Neural cell (in vitro differentiated cells): ENCODE measurements around the gene KIF14. TPM values are rescaled to one million over a fixed set of nuclear protein-coding genes. Genes with fewer than 3 reads are reported as not detected.

Experiments used
- H2AFZ ChIP-seq: fragments of 200-600, 300-800 bp; sonication (generic), shearing (Covaris generic); 2 replicates; pipeline ENCODE4 v1.6.0; 2014; ENCODE audit warnings: low read depth, mild to moderate bottlenecking, antibody characterized with exemption, low read length, moderate library complexity
- H3F3A ChIP-seq: fragments of 200-600 bp; shearing (Covaris generic); 2 replicates; pipeline ENCODE4 v1.6.1; 2016; ENCODE audit warnings: mild to moderate bottlenecking, moderate library complexity, mixed read lengths, antibody characterized with exemption, low read length; ENCODE audit not compliant: insufficient read depth, poor library complexity, severe bottlenecking
- H3K27ac ChIP-seq: fragments of 200-600, 300-800 bp; sonication (generic), shearing (Covaris generic); 2 replicates; pipeline ENCODE4 v1.5.1; 2014; ENCODE audit warnings: mild to moderate bottlenecking, low read length, moderate library complexity
- H3K27me3 ChIP-seq: fragments of 300-800, 200-600 bp; sonication (generic), shearing (Covaris generic); 2 replicates; pipeline ENCODE4 v1.6.0; 2014; ENCODE audit warnings: mild to moderate bottlenecking, low read depth, low read length, moderate library complexity; ENCODE audit not compliant: insufficient read depth
- H3K36me3 ChIP-seq: fragments of 300-800, 200-600 bp; sonication (generic), shearing (Covaris generic); 2 replicates; pipeline ENCODE4 v1.5.1; 2014; ENCODE audit warnings: mild to moderate bottlenecking, antibody characterized with exemption, low read length, moderate library complexity; ENCODE audit not compliant: insufficient read depth
- H3K4me2 ChIP-seq: fragments of 300-800, 200-600 bp; sonication (generic), shearing (Covaris generic); 2 replicates; pipeline ENCODE4 v1.6.0; 2014; ENCODE audit warnings: mild to moderate bottlenecking, low read length
- H3K4me3 ChIP-seq: fragments of 300-800, 200-600 bp; sonication (generic), shearing (Covaris generic); 2 replicates; pipeline ENCODE4 v1.5.1; 2014; ENCODE audit warnings: mild to moderate bottlenecking, low read length, moderate library complexity
- H3K79me2 ChIP-seq: fragments of 200-600 bp; shearing (Covaris generic); replicated peaks from 2 replicates; pipeline ENCODE4 v1.6.0; 2014; ENCODE audit warnings: mild to moderate bottlenecking, low read length, moderate library complexity; ENCODE audit not compliant: insufficient read depth
- H3K9ac ChIP-seq: fragments of 300-800, 200-600 bp; sonication (generic), shearing (Covaris generic); 2 replicates; pipeline ENCODE4 v1.6.1; 2016; ENCODE audit warnings: mild to moderate bottlenecking, low read length, mixed read lengths
- H3K9me2 ChIP-seq: fragments of 200-600 bp; shearing (Covaris generic); 2 replicates; pipeline ENCODE4 v1.6.1; 2016; ENCODE audit warnings: mild to moderate bottlenecking, low read length, mixed read lengths; ENCODE audit not compliant: insufficient read depth
- H3K9me3 ChIP-seq: fragments of 200-600, 300-800 bp; sonication (generic), shearing (Covaris generic); 2 replicates; pipeline ENCODE4 v1.6.1; 2016; ENCODE audit warnings: mild to moderate bottlenecking, mixed run types, low read length, moderate library complexity, mixed read lengths
- H4K20me1 ChIP-seq: fragments of 200-600 bp; shearing (Covaris generic); 2 replicates; pipeline ENCODE4 v1.6.1; 2016; ENCODE audit warnings: mild to moderate bottlenecking, mixed run types; ENCODE audit not compliant: insufficient read depth
- CTCF ChIP-seq: fragments of 450-650 bp; IDR thresholded peaks from 2 replicates; pipeline ENCODE4 v1.5.1; 2014; ENCODE audit warnings: antibody characterized with exemption, mild to moderate bottlenecking, moderate library complexity; ENCODE audit not compliant: poor library complexity, severe bottlenecking
- EP300 ChIP-seq: fragments of 450-650 bp; conservative IDR thresholded peaks from 2 replicates; pipeline ENCODE4 v1.6.1; 2014; ENCODE audit warnings: antibody characterized with exemption, mild to moderate bottlenecking, moderate library complexity; ENCODE audit not compliant: poor library complexity, severe bottlenecking
- EZH2 ChIP-seq: fragments of 200-600, 300-800 bp; shearing (Covaris generic), sonication (generic); IDR thresholded peaks from 2 replicates; pipeline ENCODE4 v1.6.1; 2014; ENCODE audit warnings: antibody characterized with exemption, low read length, borderline replicate concordance, mild to moderate bottlenecking; ENCODE audit not compliant: insufficient read depth, poor library complexity, severe bottlenecking
- MXI1 ChIP-seq: fragments of 450-650 bp; conservative IDR thresholded peaks from 2 replicates; pipeline ENCODE4 v1.6.1; 2014; ENCODE audit warnings: antibody characterized with exemption, mild to moderate bottlenecking; ENCODE audit not compliant: poor library complexity, severe bottlenecking
- POLR2AphosphoS5 ChIP-seq: IDR thresholded peaks from 2 replicates; pipeline ENCODE4 v1.6.1; 2012
- RAD21 ChIP-seq: fragments of 450-650 bp; conservative IDR thresholded peaks from 2 replicates; pipeline ENCODE4 v1.6.1; 2014; ENCODE audit warnings: antibody characterized with exemption, mild to moderate bottlenecking, moderate library complexity
- REST ChIP-seq: IDR thresholded peaks from 2 replicates; pipeline ENCODE4 v1.6.1; 2012; ENCODE audit warnings: borderline replicate concordance
- SMC3 ChIP-seq: fragments of 450-650 bp; conservative IDR thresholded peaks from 2 replicates; pipeline ENCODE4 v1.6.1; 2014; ENCODE audit warnings: antibody characterized with exemption, mild to moderate bottlenecking, moderate library complexity; ENCODE audit not compliant: poor library complexity
- TAF1 ChIP-seq: IDR thresholded peaks from 2 replicates; pipeline ENCODE4 v1.6.1; 2012; ENCODE audit warnings: low read depth
- polyA plus RNA-seq: library from polyadenylated mRNA; depleted of rRNA; stranded (reverse); fragments of >200 nt; gene quantifications from 2 replicates; pipeline ENCODE4 v1.2.3, GENCODE V29; 2014

The KIF14 gene
- polyA plus RNA-seq, 1 donor from 2014 or later: 0.69 TPM

- Histone ChIP-seq H3K4me2 (no peak overlapping the region), H3K4me3 (no peak overlapping the region), H3K9me2 (no peaks in the 10 kb centered on the region), H3K36me3 (no peaks in the 10 kb centered on the region), H3K9me3 (no peaks in the 10 kb centered on the region), H3K79me2 (no peaks in the 10 kb centered on the region), H3K27ac (no peak overlapping the region), H3F3A (no peaks in the 10 kb centered on the region), H2AFZ (no peak overlapping the region), H3K27me3 (no peaks in the 10 kb centered on the region), H3K9ac (no peak overlapping the region), H4K20me1 (no peaks in the 10 kb centered on the region)
- no peak for TF ChIP-seq TAF1
- TF ChIP-seq SMC3: no peak
- TF ChIP-seq EZH2: no peak
- no peak for TF ChIP-seq POLR2AphosphoS5
- TF ChIP-seq EP300: no peak
- no peak for TF ChIP-seq RAD21
- TF ChIP-seq REST: no peak
These were observed 7.8 kb upstream of the KIF14 start for GRCh38 chr1:200628223-200628881.

GRCh38 chr1:200627575-200628222 lies 7.1 kb upstream of the KIF14 start:
- Histone ChIP-seq H3K9me3 (no peaks in the 10 kb centered on the region), H3K36me3 (no peaks in the 10 kb centered on the region), H3K27ac (no peak overlapping the region), H3F3A (no peaks in the 10 kb centered on the region), H3K9me2 (no peaks in the 10 kb centered on the region), H3K79me2 (no peaks in the 10 kb centered on the region), H2AFZ (no peak overlapping the region), H3K4me3 (no peak overlapping the region), H4K20me1 (no peaks in the 10 kb centered on the region), H3K27me3 (no peaks in the 10 kb centered on the region), H3K4me2 (no peak overlapping the region), H3K9ac (no peak overlapping the region)
- TF ChIP-seq SMC3 (no peak), TAF1 (no peak), MXI1 (no peak), EZH2 (no peak), POLR2AphosphoS5 (no peak), EP300 (no peak), REST (no peak), CTCF (no peak), RAD21 (no peak)
